Fibroblast of the conjunctiva (primary cell): Measurements from ENCODE around the gene LIME1.

ENCODE experiments used
- DNase-seq: peaks from one replicate; pipeline ENCODE4 v3.0.0-alpha.2; 2010; ENCODE audit warnings: low read depth

Gene LIME1, protein sequence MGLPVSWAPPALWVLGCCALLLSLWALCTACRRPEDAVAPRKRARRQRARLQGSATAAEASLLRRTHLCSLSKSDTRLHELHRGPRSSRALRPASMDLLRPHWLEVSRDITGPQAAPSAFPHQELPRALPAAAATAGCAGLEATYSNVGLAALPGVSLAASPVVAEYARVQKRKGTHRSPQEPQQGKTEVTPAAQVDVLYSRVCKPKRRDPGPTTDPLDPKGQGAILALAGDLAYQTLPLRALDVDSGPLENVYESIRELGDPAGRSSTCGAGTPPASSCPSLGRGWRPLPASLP

GRCh38 chr20:63735859-63736718 is at the start of gene LIME1:
Gene LIME1, plus strand, starts transcription at chr20:63736664. Its CDS starts 886 bp downstream, at chr20:63737550.
- no peak for DNase-seq

- no peak for DNase-seq
Measured at GRCh38 chr20:63687419-63688178, 48.9 kb upstream of the LIME1 start.

DNA sequence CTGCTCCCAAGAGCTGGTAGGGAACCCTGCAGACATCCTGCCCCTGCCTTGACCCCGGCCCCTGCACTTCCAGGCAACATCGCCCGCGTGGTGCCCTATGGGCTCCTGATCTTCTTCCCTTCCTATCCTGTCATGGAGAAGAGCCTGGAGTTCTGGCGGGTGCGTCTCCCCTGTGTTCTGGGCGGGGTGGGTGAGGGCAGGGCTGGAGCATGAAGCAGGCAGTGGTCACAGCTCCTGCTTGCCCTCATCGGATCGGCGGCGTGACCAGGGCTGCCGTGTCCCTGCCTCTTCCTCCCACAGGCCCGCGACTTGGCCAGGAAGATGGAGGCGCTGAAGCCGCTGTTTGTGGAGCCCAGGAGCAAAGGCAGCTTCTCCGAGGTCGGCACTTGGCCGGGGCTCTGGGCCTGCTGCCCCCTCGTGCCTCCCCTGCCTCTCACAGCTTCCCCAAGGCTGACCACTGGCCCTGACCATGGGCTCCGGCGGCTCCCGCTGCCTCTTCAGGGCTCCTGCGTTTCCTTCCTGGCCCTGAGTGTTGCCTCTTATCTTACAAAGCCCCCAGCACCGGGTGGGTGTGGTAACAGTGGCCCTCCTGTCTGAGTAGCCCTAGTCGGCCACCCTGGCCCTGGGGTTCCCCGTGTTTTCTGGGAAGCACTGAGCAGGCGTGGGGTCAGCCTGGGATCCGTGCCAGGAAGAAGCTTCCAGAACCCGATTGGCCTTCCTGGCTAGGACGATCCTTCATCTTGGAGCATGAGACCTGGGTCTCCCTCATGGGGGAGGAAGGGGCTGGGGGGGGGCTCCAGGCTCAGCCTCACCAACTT is 48.0 kb upstream of the LIME1 start:
- DNase-seq = no peak

DNA sequence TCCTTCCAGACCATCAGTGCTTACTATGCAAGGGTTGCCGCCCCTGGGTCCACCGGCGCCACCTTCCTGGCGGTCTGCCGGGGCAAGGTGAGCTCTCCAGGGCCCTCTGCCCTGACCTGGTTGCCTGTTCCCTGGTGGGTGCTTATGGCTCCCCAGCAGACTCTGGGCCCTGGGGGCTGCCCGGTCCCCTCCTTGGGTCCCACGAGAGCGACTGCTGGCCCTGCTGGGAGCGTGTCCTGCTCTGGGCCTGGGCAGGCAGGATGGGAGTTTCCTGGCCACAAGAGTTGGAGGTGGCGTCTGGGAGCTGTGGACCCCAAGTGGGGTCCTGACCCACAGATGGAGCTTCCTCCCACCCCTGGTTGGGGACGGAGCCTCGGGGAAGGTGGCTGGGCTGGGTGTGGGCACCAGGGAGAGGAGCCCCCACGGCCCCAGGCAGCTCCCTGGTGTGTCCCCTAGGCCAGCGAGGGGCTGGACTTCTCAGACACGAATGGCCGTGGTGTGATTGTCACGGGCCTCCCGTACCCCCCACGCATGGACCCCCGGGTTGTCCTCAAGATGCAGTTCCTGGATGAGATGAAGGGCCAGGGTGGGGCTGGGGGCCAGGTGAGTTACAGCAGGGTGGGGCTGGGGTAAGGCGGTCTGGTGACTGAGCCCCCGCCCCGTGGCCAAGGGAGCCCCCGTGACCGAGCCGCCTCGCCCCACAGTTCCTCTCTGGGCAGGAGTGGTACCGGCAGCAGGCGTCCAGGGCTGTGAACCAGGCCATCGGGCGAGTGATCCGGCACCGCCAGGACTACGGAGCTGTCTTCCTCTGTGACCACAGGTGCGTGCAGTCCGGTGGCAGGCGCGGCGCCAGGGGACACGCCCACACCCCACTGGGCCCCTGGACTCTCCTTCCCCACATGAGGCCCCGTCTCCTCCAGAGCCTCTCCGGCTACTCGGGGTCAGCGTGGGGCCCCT is 47.1 kb upstream of the LIME1 start:
- DNase-seq = no peak

- no peak for DNase-seq
Measured at GRCh38 chr20:63690003-63690897, 46.2 kb upstream of the LIME1 start.

DNA sequence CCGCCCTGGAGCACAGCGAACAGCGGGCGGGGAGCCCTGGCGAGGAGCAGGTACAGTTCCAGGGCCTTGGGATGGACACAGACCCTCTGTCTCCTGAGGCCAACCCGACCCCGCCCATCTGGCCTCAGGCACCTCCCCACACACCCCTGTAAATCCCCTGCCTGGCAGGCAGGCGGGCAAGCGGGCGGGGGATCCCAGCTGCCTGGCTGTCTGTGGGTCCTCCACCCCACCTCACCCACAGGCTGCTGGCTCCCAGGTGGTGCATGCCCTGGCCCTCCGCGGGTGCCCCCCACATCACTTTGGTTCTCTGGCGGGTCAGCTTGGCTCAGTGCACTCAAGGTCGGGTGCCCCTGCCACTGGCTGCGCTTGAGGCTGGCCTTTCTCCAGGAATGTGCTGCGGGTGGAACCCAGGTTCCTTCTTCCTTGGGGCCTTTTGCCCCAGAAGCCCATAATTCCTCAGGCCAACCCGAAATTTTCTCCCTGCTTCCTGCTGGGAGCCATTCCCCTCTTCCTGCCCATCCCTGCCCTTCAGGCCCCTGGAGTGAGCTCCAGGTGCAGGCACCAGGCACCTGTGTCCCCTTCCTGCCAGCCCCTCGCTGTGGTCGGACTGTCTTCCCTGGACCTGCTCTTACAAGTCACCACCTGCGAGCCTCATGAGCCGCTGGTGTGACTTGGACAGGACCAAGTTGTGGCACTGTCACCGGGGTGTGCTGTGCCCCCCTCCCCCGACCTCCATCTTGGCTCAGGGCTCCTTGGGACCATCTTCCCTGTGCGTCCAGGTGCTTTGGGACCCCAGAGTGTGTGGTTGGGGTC is 45.4 kb upstream of the LIME1 start:
- DNase-seq = no peak

DNA sequence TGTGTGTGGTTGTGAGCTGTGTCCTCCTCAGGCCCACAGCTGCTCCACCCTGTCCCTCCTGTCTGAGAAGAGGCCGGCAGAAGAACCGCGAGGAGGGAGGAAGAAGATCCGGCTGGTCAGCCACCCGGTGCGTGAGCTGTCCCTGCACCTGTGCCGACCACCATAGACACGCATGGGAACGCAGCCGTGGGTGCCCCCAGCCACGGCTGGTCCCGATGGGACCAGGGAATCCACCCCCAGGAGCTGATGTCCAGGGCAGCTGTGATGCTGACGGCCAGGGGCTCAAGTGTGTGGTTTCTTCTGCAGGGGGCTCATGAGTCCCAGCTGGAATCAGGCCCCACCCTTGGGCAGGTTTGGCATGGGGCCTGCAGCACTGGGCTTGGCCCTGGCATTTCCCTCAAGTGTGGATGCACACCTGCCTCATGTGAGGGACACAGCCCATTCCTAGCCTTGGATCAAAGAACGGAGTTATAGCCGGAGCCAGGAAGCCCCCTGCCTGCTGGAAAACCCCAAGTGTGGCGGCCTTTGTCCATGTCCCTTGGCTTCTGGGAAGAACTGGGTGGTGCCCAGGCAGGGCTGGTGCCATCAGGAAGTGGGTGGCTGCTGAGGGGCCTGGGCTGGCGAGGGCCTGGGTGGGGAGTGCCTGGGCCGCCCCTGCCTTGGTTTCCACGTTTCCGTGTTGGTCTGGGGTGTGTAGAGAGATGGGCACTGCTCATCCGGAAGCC is 44.6 kb upstream of the LIME1 start:
- DNase-seq = no peak

DNA sequence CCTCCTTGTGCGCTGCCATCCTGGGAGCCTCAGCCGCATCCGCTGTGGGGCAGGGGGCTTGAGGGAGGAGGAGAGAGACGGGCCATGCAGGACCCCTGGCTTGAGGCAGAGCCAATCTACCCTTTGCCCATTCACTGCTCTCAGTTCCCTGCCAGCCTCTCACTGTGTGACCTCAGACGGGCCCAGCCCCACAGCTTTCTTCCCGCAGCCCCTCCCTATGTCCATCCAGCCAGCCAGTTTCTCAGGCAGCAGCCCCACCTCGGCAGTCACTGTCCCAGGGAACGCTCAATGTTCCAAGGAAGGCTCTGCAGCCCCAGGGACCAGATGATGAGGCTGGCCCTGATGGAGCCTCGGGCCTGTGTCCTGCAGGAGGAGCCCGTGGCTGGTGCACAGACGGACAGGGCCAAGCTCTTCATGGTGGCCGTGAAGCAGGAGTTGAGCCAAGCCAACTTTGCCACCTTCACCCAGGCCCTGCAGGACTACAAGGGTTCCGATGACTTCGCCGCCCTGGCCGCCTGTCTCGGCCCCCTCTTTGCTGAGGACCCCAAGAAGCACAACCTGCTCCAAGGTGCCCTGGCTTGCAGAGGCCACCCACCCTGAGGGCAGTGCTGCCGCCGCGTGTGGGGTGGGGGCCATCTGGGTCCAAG is 43.9 kb upstream of the LIME1 start:
- DNase-seq = no peak

DNA sequence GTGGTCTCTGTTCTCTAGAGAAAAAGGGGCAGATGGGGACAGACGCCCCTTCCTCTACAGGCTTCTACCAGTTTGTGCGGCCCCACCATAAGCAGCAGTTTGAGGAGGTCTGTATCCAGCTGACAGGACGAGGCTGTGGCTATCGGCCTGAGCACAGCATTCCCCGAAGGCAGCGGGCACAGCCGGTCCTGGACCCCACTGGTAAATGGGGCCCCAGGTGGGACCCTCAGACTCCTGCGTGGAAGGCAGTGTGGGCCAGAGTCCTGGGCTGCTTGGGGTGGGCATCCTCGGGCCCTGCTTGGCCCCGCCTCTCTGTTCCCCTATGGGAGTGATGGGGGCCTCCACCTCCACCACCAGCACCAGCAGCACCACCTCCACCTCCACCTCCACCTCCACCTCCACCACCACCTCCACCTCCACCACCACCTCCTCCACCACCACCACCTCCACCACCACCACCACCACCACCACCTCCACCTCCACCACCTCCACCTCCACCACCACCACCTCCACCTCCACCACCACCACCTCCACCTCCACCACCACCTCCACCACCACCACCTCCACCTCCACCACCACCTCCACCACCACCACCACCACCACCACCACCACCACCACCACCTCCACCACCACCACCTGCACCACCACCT is 43.3 kb upstream of the LIME1 start:
- no peak for DNase-seq

DNA sequence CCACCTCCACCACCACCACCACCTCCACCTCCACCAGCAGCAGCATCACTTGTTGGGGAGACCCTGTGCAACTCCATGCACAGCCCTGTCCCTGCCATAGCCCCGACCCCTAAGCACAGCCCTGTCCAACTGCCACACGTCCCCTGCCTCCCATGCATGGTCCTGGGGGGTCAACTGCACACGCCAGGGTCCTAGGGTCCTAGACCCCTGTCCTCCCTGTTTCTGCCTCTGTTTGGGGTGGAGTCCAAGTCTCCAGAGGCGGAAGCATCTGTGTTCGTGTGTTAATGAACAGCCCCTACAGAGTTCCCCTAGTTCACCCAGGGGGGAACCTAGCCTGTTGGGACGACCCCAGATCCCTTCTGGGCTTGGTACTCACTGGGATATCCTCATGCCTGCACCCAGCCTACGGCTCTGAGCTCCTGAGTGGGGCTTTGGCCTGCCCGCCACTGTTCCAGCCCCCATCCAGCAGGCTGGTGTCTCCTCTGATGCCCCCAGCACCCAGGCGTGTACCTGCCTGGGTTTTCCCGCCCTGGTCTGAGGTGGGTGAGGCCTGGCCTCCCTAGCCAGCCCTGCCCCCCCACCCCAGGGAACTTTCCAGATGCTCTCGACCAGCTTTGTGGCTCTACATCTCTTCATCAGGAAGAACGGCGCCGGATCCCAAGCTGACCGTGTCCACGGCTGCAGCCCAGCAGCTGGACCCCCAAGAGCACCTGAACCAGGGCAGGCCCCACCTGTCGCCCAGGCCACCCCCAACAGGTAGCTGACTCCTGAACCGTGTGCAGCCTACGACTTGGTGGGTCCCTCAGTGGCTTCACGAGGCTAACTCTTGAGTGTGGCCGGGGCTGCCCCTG is 42.5 kb upstream of the LIME1 start:
- no peak for DNase-seq

DNA sequence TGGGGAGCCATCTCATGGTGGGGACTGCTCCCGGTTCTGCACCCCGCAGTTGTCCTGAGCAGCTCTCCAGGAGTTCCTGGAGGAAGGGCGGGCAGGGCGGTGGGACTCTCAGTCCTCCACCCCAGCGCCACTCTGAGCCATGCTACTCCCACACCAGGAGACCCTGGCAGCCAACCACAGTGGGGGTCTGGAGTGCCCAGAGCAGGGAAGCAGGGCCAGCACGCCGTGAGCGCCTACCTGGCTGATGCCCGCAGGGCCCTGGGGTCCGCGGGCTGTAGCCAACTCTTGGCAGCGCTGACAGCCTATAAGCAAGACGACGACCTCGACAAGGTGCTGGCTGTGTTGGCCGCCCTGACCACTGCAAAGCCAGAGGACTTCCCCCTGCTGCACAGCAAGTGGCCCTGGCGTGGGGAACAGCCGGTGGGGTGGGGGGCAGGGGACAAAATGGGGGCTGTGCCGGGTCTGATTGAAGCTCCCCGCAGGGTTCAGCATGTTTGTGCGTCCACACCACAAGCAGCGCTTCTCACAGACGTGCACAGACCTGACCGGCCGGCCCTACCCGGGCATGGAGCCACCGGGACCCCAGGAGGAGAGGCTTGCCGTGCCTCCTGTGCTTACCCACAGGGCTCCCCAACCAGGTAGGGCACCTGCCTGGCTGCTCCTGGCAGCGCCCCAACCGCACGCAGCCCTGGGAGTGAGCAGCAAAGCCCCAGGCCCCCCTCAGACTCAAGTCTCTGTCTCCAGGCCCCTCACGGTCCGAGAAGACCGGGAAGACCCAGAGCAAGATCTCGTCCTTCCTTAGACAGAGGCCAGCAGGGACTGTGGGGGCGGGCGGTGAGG is 41.7 kb upstream of the LIME1 start:
- DNase-seq = no peak

GRCh38 chr20:63695424-63696305 is 40.8 kb upstream of the LIME1 start:
- DNase-seq = no peak

GRCh38 chr20:63696306-63696627 is 40.2 kb upstream of the LIME1 start:
- no peak for DNase-seq
